Mucosa of stomach (tissue), 1 donor: ENCODE data around the gene MAD1L1.

ENCODE experiments used
- H3K27me3 ChIP-seq: one replicate; pipeline ENCODE4 v1.7.0; 2013; ENCODE audit warnings: mild to moderate bottlenecking, low read length; ENCODE audit not compliant: control insufficient read depth, insufficient read depth
- H3K36me3 ChIP-seq: one replicate; pipeline ENCODE4 v1.7.0; 2013; ENCODE audit warnings: low read length; ENCODE audit not compliant: control insufficient read depth, insufficient read depth
- H3K4me1 ChIP-seq: one replicate; pipeline ENCODE4 v1.7.0; 2013; ENCODE audit warnings: mild to moderate bottlenecking, low read length; ENCODE audit not compliant: control insufficient read depth, insufficient read depth
- H3K4me3 ChIP-seq: one replicate; pipeline ENCODE4 v1.7.0; 2013; ENCODE audit warnings: low read length
- H3K9ac ChIP-seq: one replicate; pipeline ENCODE4 v1.7.0; 2013; ENCODE audit warnings: mild to moderate bottlenecking, low read length, moderate library complexity
- H3K9me3 ChIP-seq: one replicate; pipeline ENCODE4 v1.7.0; 2013; ENCODE audit warnings: mild to moderate bottlenecking, low read length, moderate library complexity; ENCODE audit not compliant: control insufficient read depth
- donor health status: Pancreatic carcinoma.

MAD1L1 gene

DNA sequence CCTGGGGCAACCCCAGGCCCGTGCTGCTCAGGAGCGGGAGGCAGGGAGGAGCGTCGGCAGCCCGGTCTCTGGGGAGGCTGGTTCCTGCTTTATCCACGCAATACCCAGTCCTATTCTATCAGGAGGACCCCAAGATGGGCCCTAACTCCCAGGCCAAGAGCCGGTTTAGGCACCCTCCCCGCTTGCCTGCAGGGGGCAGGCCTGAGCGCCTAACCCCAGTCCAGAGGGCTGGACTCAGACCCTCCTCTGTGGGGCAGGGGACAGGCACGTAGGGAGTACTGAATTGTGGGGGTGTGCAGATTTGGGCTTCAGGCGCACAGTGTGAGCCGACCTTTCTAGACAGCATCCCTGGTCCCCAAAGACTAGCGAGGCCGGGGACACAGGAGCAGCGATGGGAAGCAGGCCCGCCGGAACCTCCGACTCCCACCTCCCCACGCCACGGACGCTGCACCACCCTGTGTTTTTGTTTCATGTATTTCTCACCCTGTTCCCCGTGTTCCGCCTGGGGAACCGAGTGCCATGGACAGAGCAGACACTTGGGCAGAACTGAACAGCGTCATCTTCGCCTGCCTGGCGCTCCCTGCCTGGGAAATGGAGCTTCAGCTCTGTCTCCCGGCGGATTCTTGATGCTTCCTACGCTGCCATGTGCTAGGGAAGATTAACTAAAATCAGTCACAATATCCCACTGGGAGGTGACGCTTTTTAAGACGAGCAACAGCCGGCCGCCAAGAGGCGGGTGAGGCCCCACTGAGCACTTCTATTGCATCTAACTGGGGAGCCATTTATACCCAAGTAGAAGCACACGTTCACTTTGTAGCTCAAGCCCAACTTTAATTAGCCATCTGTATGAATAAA is 14.6 kb upstream of the MAD1L1 start:
- Histone ChIP-seq H3K4me1 (peaks cover 9% of the 10 kb centered on the region), H3K36me3 (no peaks in the 10 kb centered on the region), H3K4me3 (no peak overlapping the region)

DNA sequence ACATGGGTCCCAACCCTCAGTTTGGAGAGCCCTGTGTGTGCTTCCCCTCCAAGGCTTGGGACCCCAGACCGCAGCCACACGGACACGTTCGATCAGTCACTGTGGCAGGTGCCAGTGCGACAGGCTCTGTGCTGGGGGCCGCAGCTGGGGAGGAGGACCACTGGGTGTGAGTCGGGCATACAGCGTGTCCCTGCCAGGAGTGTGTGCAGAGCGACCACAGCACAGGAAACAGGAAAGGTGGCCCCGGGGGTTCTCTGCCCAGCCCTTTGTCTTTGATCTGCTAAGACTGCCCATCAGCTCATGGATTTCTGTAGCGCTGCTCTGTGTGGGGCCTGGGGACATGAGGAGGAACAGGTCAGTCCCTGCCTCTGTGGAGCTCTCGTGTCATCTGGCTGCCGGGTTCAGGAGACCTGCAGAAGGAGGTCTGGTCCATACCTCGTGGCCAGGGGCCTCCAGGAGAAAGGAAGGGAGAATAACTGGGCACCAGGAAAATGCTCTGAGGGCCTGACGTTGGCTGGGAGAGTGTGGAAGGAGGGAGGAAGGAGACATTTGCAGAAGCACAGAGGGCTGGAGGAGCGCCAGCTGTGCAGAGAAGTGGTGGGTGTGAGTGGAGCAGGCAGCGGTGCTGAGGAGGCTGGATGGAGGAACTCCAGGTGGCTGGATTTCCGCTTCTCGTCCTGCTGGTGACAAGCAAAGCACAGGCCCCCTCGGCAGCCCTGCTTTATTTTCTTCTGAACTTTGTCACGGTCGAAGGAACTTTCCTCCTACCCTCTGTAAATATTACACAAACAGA is 13.3 kb upstream of the MAD1L1 start:
- no peaks in the 10 kb centered on the region for H3K9me3 ChIP-seq

More for the DNA sequence above, 14.6 kb upstream of the MAD1L1 start:
- no peaks in the 10 kb centered on the region for H3K9me3 ChIP-seq
- no peak overlapping the region for H3K9ac ChIP-seq
- no peaks in the 10 kb centered on the region for H3K27me3 ChIP-seq

DNA sequence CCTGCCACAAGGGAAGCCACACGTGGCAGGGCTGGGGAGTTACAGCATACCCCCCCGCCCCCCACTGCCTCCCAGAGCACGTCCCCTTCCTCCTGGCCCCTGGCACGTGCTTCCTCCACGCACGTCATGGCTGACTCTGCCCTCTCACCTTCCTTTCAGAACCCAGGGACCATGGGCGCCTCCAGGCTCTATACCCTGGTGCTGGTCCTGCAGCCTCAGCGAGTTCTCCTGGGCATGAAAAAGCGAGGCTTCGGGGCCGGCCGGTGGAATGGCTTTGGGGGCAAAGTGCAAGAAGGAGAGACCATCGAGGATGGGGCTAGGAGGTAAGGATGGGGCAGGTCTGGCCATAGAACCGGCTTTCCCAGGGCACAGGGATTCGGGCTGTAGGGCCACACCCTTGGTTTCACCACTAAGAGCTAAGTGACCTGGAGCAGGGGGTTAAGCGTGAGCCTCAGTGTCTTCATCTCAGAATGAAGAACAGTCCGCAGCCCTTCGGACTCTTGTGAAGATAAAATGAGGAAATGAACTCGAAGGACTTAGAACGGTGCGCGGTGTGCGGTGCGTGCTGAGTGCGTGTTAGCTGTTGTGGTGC is 11.8 kb upstream of the MAD1L1 start:
- Histone ChIP-seq H3K9ac (no peak overlapping the region), H3K9me3 (no peaks in the 10 kb centered on the region), H3K27me3 (no peaks in the 10 kb centered on the region), H3K4me3 (no peak overlapping the region), H3K36me3 (no peaks in the 10 kb centered on the region), H3K4me1 (peaks cover 19% of the 10 kb centered on the region)

More for the DNA sequence above, 13.3 kb upstream of the MAD1L1 start:
- no peak overlapping the region for H3K9ac ChIP-seq
- H3K4me3 ChIP-seq: no peak overlapping the region
- peaks cover 14% of the 10 kb centered on the region for H3K4me1 ChIP-seq
- H3K27me3 ChIP-seq: no peaks in the 10 kb centered on the region
- H3K36me3 ChIP-seq: no peaks in the 10 kb centered on the region

DNA sequence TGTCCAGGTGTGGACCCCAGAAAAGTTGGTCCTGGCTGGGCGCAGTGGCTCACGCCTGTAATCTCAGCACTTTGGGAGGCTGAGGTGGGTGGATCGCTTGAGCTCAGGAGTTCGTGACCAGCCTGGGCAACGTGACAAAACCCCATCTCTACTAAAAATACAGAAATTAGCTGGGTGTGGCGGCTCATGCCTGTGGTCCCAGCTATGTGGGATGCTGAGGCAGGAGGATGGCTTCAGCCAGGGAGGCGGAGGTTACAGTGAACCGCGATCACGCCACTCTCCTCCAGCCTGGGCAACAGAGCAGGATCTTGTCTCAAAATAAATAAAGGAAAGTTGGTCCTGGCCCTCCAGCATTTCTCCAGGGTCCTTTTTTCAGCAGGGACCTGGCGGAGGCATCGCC is 10.7 kb upstream of the MAD1L1 start:
- H3K27me3 ChIP-seq: no peaks in the 10 kb centered on the region
- H3K9me3 ChIP-seq: no peaks in the 10 kb centered on the region
- H3K4me1 ChIP-seq: peaks cover 19% of the 10 kb centered on the region
- H3K9ac ChIP-seq: no peak overlapping the region
- H3K36me3 ChIP-seq: no peaks in the 10 kb centered on the region
- H3K4me3 ChIP-seq: no peak overlapping the region

DNA sequence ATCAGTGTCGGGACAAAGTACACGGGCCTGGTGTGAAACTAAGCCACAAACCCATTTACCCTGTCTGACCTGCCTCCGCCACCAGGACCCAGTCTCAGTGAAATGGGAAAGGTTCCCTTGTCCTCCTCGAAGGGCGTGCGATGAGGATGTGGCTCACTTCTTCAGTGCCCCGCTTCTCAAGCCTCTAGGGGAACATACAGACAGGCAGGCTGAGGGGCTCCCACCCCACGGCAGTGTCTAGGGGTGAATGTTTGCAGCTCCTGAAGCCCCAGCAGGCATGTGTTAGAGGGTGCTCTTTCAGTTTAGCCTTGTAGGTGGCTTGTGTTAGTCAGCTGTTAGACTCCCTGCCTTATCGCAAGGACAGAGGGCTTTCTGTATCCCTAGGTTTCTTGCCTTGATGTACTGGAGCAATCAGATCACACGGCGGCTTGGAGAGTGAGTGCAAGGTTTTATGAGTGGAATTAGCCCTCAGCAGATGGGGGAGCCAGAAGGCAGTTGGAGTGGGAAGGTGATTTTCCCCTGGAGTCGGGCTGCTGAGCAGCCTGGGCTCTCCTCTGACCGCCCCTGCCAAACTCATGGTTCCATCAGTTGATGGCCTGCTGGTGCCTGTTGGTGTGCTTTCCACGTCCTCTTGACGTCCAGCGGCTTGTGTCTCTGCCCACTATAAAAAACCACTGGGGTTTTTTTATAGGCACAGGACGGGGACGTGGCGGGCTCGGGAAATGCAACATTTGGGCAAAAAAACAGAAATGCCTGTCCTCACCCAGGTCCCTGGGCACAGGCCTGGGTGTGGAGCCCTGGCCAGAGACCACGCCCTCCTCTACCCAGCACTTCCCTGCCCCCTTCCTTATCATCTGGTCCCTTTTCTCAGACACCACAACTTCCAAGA is 10.0 kb upstream of the MAD1L1 start:
- H3K4me1 ChIP-seq: peaks cover 19% of the 10 kb centered on the region
- no peaks in the 10 kb centered on the region for H3K27me3 ChIP-seq
- H3K9ac ChIP-seq: peak overlapping the region; percentile 80
- H3K9me3 ChIP-seq: no peaks in the 10 kb centered on the region
- no peaks in the 10 kb centered on the region for H3K36me3 ChIP-seq
- peak overlapping the region; percentile 77 for H3K4me3 ChIP-seq

DNA sequence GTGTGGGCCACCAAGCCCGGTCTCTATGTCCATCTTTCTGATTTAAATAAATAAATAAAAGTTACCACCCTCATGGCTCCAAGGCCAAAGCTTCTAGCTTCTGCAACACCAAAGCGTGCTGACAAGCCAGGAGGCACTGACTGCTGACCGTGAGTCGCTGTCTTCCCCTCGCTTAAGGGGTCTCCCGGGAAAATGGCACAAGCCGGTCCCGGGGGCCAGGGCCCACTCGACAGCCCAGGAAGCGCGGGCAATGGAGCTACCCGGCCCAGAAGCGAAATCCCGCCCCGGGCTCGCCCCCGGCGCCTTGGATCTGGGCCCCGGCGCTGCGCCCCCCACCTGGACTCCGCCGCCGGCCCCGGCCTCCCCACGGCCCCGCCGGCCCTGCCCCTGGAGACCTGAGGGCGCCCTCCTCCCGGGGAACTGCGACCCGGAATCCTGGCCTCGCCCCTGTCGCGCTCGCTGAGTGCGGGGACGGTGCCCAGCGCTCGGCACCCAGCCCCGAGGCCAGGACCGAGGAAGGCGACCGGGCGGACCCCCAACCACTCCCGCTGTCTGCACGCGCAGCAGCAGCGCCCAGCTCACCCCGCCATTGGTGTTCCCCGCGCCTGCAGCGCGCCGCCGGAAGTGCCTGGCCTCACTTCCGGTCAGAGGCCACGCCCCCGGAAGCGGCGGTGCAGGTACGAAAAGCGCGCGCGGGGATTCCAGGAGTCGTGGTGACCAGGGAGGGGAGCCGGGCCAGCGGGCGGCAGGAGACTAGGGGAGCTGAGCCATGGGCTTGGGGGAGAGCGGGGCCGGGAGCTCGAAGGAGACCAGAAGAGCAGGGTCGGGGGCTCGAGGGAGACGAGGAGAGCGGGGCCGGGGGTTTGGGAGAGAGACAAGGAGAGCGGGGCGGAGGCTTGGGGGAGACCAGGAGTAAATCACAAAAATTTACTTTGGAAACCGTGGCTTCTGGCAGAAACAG is 9.1 kb upstream of the MAD1L1 start, which contains the start of the genes MRM2 and NUDT1:
Gene MRM2 (minus strand): TSS at position 626 of the 961 bp plus-strand sequence. CDS start 36 bp downstream, at position 590.
Gene NUDT1 (plus strand): TSS at position 647 of the 961 bp plus-strand sequence. CDS start 2,349 bp downstream, outside the sequence.
- Histone ChIP-seq H3K9me3 (no peaks in the 10 kb centered on the region), H3K36me3 (no peaks in the 10 kb centered on the region), H3K27me3 (no peaks in the 10 kb centered on the region), H3K4me3 (peak within 1 kb of the TSS; percentile 77), H3K4me1 (peaks cover 19% of the 10 kb centered on the region), H3K9ac (peak within 1 kb of the TSS; percentile 80)

DNA sequence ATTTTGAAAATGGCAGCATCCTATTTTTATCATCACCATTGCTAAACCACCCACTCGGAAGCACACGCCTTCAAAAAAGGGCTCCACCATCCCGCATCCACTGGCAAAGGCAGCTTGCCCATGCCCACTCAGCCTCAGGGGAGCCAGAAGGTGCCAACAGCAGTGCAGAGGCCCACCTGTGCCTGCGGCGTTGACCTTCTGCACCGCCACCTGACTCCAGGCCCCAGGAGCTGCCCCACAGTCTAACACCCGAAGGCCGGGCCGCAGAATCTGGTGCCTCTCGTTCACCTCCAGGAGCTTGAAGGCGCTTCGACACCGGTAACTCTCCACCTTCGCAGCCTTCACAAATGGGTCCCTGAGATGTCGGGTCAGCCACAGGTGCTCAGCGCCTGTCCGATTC is 6.5 kb upstream of the MAD1L1 start:
- Histone ChIP-seq H3K27me3 (no peaks in the 10 kb centered on the region), H3K36me3 (no peaks in the 10 kb centered on the region), H3K4me1 (peaks cover 19% of the 10 kb centered on the region), H3K4me3 (no peak overlapping the region), H3K9ac (no peak overlapping the region), H3K9me3 (no peaks in the 10 kb centered on the region)

DNA sequence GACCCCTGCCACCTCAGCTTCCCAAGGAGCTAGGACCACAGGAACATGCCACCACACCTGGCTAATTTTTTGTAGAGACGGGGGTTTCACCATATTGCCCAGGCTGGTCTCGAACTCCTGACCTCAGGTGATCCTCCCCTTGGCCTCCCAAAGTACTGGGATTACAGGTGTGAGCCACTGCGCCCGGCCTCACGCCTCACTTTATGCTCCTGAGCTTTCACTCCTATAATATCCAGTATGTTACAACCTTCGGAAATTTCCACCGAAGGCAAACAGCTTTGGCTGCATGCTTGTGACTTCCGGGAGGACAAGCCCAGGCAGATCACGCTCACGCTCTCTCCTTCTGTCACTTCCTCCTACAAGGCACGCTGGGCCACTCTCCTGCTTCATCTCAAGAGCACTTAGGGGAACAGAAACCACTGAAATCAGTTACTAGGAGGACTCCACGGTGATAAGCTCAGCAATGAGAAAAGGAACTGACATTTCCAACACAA is 4.4 kb upstream of the MAD1L1 start:
- Histone ChIP-seq H3K27me3 (no peaks in the 10 kb centered on the region), H3K36me3 (no peaks in the 10 kb centered on the region), H3K9me3 (no peaks in the 10 kb centered on the region), H3K4me1 (peaks cover 13% of the 10 kb centered on the region), H3K4me3 (no peak overlapping the region), H3K9ac (no peak overlapping the region)

DNA sequence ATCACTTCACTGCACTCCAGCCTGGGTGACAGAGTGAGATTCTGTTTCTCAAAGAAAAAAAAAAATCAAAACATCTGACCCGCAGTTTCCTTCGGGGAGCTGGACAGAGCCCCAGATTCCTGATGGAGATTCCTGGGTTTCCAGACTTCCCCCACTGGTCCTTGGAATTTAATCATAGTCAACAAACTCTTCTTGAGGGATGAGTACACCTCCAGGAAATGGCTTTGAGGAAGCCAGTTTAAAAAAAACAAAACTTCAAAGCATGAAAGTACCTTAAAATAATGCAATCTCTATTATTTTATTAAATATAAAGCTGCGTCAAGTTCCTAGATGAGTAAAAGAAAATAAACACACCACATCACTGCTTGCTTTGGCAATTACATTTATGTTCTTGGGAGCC is 1.2 kb upstream of the MAD1L1 start:
- Histone ChIP-seq H3K4me3 (no peak overlapping the region), H3K36me3 (no peaks in the 10 kb centered on the region), H3K9ac (no peak overlapping the region), H3K9me3 (no peaks in the 10 kb centered on the region), H3K4me1 (peaks cover 10% of the 10 kb centered on the region), H3K27me3 (no peaks in the 10 kb centered on the region)

DNA sequence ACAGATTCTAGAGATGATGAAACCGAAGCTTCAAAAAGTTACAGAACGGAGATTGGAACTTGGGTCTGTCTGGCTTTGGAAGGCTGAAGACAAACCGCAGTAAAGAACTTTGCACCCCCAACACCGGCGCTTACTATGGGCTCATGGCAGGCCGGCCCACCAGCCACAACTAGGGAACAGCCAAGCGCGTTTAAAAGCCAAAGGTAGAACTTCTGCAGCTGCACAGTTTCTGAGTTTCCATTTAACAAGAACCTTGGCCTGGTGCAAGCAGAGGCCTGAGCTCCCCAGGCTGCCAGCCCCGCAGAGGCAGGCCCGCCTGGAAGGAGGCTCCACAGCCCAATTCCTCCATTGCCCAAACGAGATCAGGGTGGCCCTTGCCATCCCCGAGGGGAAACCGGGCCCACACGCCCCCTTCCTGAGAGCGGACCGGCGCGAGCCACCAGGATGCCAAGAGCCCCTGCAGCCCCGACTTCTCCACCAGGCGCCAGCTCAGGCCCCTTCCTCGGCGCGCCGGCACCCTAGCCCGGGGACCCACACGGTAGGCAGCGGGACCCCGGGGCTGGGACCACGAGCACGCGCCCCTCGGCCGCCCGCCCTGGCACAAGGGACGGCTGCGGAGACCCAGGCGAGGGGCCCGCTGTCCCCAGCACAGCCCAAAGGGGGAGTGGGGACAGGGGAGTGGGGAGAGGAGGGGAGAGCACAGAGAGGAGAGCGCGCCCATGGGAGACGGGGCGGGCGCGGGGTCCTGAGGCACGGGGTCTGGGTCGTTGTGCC is 566 bp downstream of the MAD1L1 start:
- Histone ChIP-seq H3K9me3 (no peaks in the 10 kb centered on the region), H3K36me3 (no peaks in the 10 kb centered on the region), H3K9ac (peak overlapping the region; percentile 80), H3K27me3 (no peaks in the 10 kb centered on the region), H3K4me1 (peaks cover 10% of the 10 kb centered on the region), H3K4me3 (peak overlapping the region; percentile 57)
